HCT116 (cell line): Measurements from ENCODE around the gene AVEN. TPM values are rescaled to one million over a fixed set of nuclear protein-coding genes. Genes with fewer than 3 reads are reported as not detected.

ENCODE experiments used
- ATAC-seq: fragments of 200-7000 bp; cut with Tn5 transposase; 2 replicates; pipeline ENCODE4 v1.9.1; 2020; ENCODE audit warnings: mild to moderate bottlenecking, moderate library complexity
- BruUV-seq: library from RNA; stranded (reverse); fragments of 400-500 nt; replicated peaks from 2 replicates; lab custom pipeline; 2021; lab: Mats Ljungman, UMichigan
- CTCF ChIA-PET: fragments of 300-600 bp; sonication (Branson Sonifier 250); formaldehyde crosslinking; loops from one replicate; lab custom pipeline; 2021; ENCODE audit warnings: antibody characterized with exemption; lab: Charles Lee
- POLR2A ChIA-PET: fragments of 300-600, 350-600 bp; sonication (Branson Sonifier 250); formaldehyde crosslinking; loops from one replicate; lab custom pipeline; 2021; ENCODE audit warnings: antibody characterized with exemption; lab: Charles Lee
- RAD21 ChIA-PET, 2 experiments: fragments of 300-600 bp; sonication (Branson Sonifier 250); formaldehyde crosslinking; loops; one replicate each; lab custom pipeline; 2023; ENCODE audit warnings: low total read pairs in 2 of 2; ENCODE audit not compliant: uncharacterized antibody in 2 of 2, unreplicated experiment in 2 of 2, low non-redundant PET in 1 of 2; lab: Charles Lee
- DNase-seq: peaks from one replicate; pipeline ENCODE4 v3.0.0-alpha.2; 2010; ENCODE audit warnings: low read depth, low spot score
- H2AFZ ChIP-seq: fragments of 200-600 bp; shearing (Covaris generic), sonication (generic); 2 replicates; pipeline ENCODE4 v1.6.1; 2017; ENCODE audit warnings: low read depth, mixed run types, mixed read lengths, antibody characterized with exemption, low read length; ENCODE audit not compliant: poor library complexity, severe bottlenecking
- H3K27ac ChIP-seq: 2 replicates; pipeline ENCODE4 v1.5.1; 2012; ENCODE audit warnings: low read depth, low read length
- H3K27me3 ChIP-seq: fragments of 200-600 bp; sonication (generic); 2 replicates; pipeline ENCODE4 v1.6.1; 2016; ENCODE audit warnings: mixed run types, low read length, mixed read lengths; ENCODE audit not compliant: insufficient read depth
- H3K36me3 ChIP-seq, 2 experiments: fragments of 200-500 bp in 1 of 2; fragments of 200-600 bp in 1 of 2; sonication (Bioruptor generic) in 1 of 2; sonication (generic) in 1 of 2; 2 replicates each; pipeline versions ENCODE4 v1.5.1 to v1.6.1; 2014 to 2016; ENCODE audit warnings: low read length in 2 of 2, inconsistent platforms in 1 of 2, mixed read lengths in 1 of 2, mixed run types in 1 of 2; ENCODE audit not compliant: insufficient read depth in 2 of 2, control insufficient read depth in 1 of 2
- H3K4me1 ChIP-seq, 2 experiments: fragments of 200-600 bp in 1 of 2; sonication (generic) in 1 of 2; 2 replicates each; pipeline versions ENCODE4 v1.5.1 to v1.6.1; 2012 to 2017; ENCODE audit warnings: low read length in 2 of 2, inconsistent platforms in 1 of 2, mild to moderate bottlenecking in 1 of 2, mixed read lengths in 1 of 2, mixed run types in 1 of 2, moderate library complexity in 1 of 2; ENCODE audit not compliant: insufficient read depth in 2 of 2, control insufficient read depth in 1 of 2
- H3K4me2 ChIP-seq: fragments of 200-600 bp; sonication (generic); 2 replicates; pipeline ENCODE4 v1.6.1; 2017; ENCODE audit warnings: mixed run types, low read length, mixed read lengths
- H3K4me3 ChIP-seq, 2 experiments: fragments of 200-600 bp in 1 of 2; sonication (generic) in 1 of 2; replicated peaks in 1 of 2; 2 replicates each; pipeline ENCODE4 v1.5.1; 2011 to 2016; ENCODE audit warnings: low read length in 2 of 2, control low read depth in 1 of 2, low read depth in 1 of 2, mild to moderate bottlenecking in 1 of 2, mixed read lengths in 1 of 2, mixed run types in 1 of 2
- H3K79me2 ChIP-seq: fragments of 200-600 bp; sonication (generic); 2 replicates; pipeline ENCODE4 v1.6.1; 2017; ENCODE audit warnings: mild to moderate bottlenecking, mixed run types, low read length, moderate library complexity, mixed read lengths; ENCODE audit not compliant: insufficient read depth
- H3K9ac ChIP-seq: fragments of 200-600 bp; sonication (generic); 2 replicates; pipeline ENCODE4 v1.6.1; 2016; ENCODE audit warnings: low read length, mixed read lengths
- H3K9me2 ChIP-seq: fragments of 200-600 bp; sonication (generic), shearing (Covaris generic); 2 replicates; pipeline ENCODE4 v1.6.1; 2017; ENCODE audit warnings: mixed run types, mild to moderate bottlenecking, moderate library complexity; ENCODE audit not compliant: insufficient read depth
- H3K9me3 ChIP-seq, 2 experiments: fragments of 200-500 bp in 1 of 2; fragments of 200-600 bp in 1 of 2; sonication (Bioruptor generic) in 1 of 2; sonication (generic) in 1 of 2; 2 replicates each; pipeline ENCODE4 v1.6.1; 2014 to 2017; ENCODE audit warnings: low read length in 2 of 2, mixed read lengths in 2 of 2, inconsistent platforms in 1 of 2, low read depth in 1 of 2, mild to moderate bottlenecking in 1 of 2, mixed run types in 1 of 2, moderate library complexity in 1 of 2; ENCODE audit not compliant: control insufficient read depth in 1 of 2, insufficient read depth in 1 of 2
- H4K20me1 ChIP-seq: fragments of 200-600 bp; sonication (generic), shearing (Covaris generic); 2 replicates; pipeline ENCODE4 v1.6.1; 2017; ENCODE audit warnings: mixed run types, mild to moderate bottlenecking, moderate library complexity; ENCODE audit not compliant: insufficient read depth
- ATF3 ChIP-seq: IDR thresholded peaks from 2 replicates; pipeline ENCODE4 v1.6.1; 2012
- CBX3 ChIP-seq: IDR thresholded peaks from 2 replicates; pipeline ENCODE4 v1.6.1; 2012; ENCODE audit warnings: low read depth
- CEBPB ChIP-seq: IDR thresholded peaks from 2 replicates; pipeline ENCODE4 v1.6.1; 2012; ENCODE audit warnings: low read depth
- EGR1 ChIP-seq: IDR thresholded peaks from 2 replicates; pipeline ENCODE4 v1.6.1; 2012; ENCODE audit warnings: low read depth
- ELF1 ChIP-seq: IDR thresholded peaks from 2 replicates; pipeline ENCODE4 v1.6.1; 2012; ENCODE audit warnings: low read depth, borderline replicate concordance
- EZH2 ChIP-seq: fragments of 200-600 bp; sonication (generic); IDR thresholded peaks from 2 replicates; pipeline ENCODE4 v1.6.1; 2017; ENCODE audit warnings: antibody characterized with exemption, mixed run types
- EZH2phosphoT487 ChIP-seq: fragments of 200-600 bp; IDR thresholded peaks from 2 replicates; pipeline ENCODE4 v1.6.1; 2018; ENCODE audit warnings: antibody characterized with exemption, borderline replicate concordance
- JUND ChIP-seq: IDR thresholded peaks from 2 replicates; pipeline ENCODE4 v1.6.1; 2012
- POLR2A ChIP-seq: IDR thresholded peaks from 2 replicates; pipeline ENCODE4 v1.7.0; 2011; ENCODE audit warnings: borderline replicate concordance; ENCODE audit not compliant: insufficient read depth, insufficient read length; ENCODE audit errors: extremely low read depth
- POLR2AphosphoS5 ChIP-seq: IDR thresholded peaks from 2 replicates; pipeline ENCODE4 v1.6.1; 2011; ENCODE audit warnings: mild to moderate bottlenecking, low read depth, low read length, moderate library complexity
- REST ChIP-seq: IDR thresholded peaks from 2 replicates; pipeline ENCODE4 v1.6.1; 2012; ENCODE audit warnings: low read depth
- SIN3A ChIP-seq: IDR thresholded peaks from 2 replicates; pipeline ENCODE4 v1.6.1; 2012; ENCODE audit warnings: low read depth
- SP1 ChIP-seq: IDR thresholded peaks from 2 replicates; pipeline ENCODE4 v1.6.1; 2012; ENCODE audit warnings: low read depth
- SRF ChIP-seq: IDR thresholded peaks from 2 replicates; pipeline ENCODE4 v1.6.1; 2012; ENCODE audit warnings: low read depth
- YY1 ChIP-seq: IDR thresholded peaks from 2 replicates; pipeline ENCODE4 v1.6.1; 2011; ENCODE audit warnings: low read length, low read depth, moderate library complexity, mild to moderate bottlenecking; ENCODE audit not compliant: insufficient replicate concordance; ENCODE audit errors: extremely low read depth
- ZFX ChIP-seq: fragments of 450-650 bp; IDR thresholded peaks from 2 replicates; pipeline ENCODE4 v1.6.1; 2017
- ZNF274 ChIP-seq: fragments of 200-500 bp; sonication (Bioruptor generic); IDR thresholded peaks from 2 replicates; pipeline ENCODE4 v1.6.1; 2014; ENCODE audit warnings: mild to moderate bottlenecking, low read depth, low read length, inconsistent platforms
- intact Hi-C: fragments of 100-400 bp; cut with micrococcal nuclease; formaldehyde crosslinking; loops from 2 replicates; pipeline ENCODE4 v1.10.0; 2022
- total RNA-seq: library from RNA; stranded (reverse); gene quantifications from one replicate; pipeline ENCODE4 v1.2.1, GENCODE V29; 2021; ENCODE audit not compliant: unreplicated experiment
- TF ChIP-seq, protein P1 (sequence below): IDR thresholded peaks from 2 replicates; pipeline ENCODE4 v1.6.1; 2012

The AVEN gene
- total RNA-seq, 1 experiment from 2014 or later: 6.8 TPM

DNA sequence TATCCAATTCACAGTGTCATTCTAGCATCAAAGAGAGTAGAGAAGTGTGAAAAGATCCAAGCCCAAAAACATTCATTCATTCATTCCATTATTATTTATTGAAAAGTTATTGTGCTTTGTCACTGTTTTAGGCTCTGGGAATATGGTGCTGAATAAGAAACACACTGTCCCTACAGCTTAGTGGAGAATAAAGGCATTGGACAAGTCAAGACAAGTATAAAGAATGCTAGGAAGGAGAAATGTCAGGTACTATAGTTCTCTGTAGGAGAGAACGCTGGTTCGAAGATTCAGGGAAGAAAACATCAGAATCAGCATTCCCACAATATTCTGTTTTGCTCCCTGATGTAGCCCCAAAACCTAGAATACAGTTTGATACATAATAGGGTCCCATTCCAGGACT lies 199.5 kb downstream of the AVEN start:
- BruUV-seq: no TSS peak
- ATAC-seq: no peak
- POLR2A ChIA-PET: no interaction called here
- Histone ChIP-seq H3K9me3 (no peaks in the 10 kb centered on the region), H3K4me2 (no peak overlapping the region), H3K9me2 (no peaks in the 10 kb centered on the region), H3K4me1 (no peaks in the 10 kb centered on the region), H3K27ac (no peak overlapping the region), H4K20me1 (no peaks in the 10 kb centered on the region), H3K9ac (no peak overlapping the region), H3K4me3 (no peak overlapping the region), H3K27me3 (no peaks in the 10 kb centered on the region), H3K79me2 (no peaks in the 10 kb centered on the region), H3K36me3 (no peaks in the 10 kb centered on the region), H2AFZ (no peak overlapping the region)
- intact Hi-C loops: no loop called here
- RAD21 ChIA-PET: no interaction called here
- CTCF ChIA-PET: no interaction called here
- DNase-seq: no peak
- no peak for TF ChIP-seq ZFX
- no peak for TF ChIP-seq JUND
- TF ChIP-seq, protein P1, sequence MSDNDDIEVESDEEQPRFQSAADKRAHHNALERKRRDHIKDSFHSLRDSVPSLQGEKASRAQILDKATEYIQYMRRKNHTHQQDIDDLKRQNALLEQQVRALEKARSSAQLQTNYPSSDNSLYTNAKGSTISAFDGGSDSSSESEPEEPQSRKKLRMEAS: no peak
- TF ChIP-seq REST: no peak
- no peak for TF ChIP-seq POLR2A
- no peak for TF ChIP-seq CBX3
- no peak for TF ChIP-seq CEBPB
- no peak for TF ChIP-seq ATF3
- no peak for TF ChIP-seq ZNF274
- no peak for TF ChIP-seq EZH2phosphoT487
- TF ChIP-seq EGR1: no peak
- TF ChIP-seq SRF: no peak
- no peak for TF ChIP-seq YY1
- no peak for TF ChIP-seq EZH2
- TF ChIP-seq ELF1: no peak
- TF ChIP-seq SP1: no peak
- TF ChIP-seq SIN3A: no peak
- no peak for TF ChIP-seq POLR2AphosphoS5
